Measurements from ENCODE around the gene PIGBOS1. TPM values are rescaled to one million over a fixed set of nuclear protein-coding genes. Genes with fewer than 3 reads are reported as not detected.

The PIGBOS1 gene
- 21.3 to 34.6 TPM (median 24.3 TPM) in 5 replicates for total RNA-seq (2022; extraction: Qiagen RNA extraction; ENCODE audit: low read depth)

GRCh38 chr15:55318588-55319494, at the start of gene PIGBOS1, which contains the start of gene PIGB:
TSS of gene PIGBOS1 (minus strand) at chr15:55319123. CDS start at chr15:55317792, 1,331 bp downstream.
TSS of gene PIGB (plus strand) at chr15:55319222. CDS start at chr15:55319251, 29 bp downstream.

GRCh38 chr15:55289746-55290527, 29.0 kb downstream of the PIGBOS1 start, which contains the start of gene RAB27A:
TSS of gene RAB27A (minus strand) at chr15:55289813. CDS start at chr15:55234934, 54,879 bp downstream.

Other genes with a start within 250 kb of the PIGBOS1 start
- 91.4 to 104 TPM (median 101 TPM) in 5 replicates for gene RSL24D1, start 122.2 kb downstream of the PIGBOS1 start, total RNA-seq (2022; extraction: Qiagen RNA extraction; ENCODE audit: low read depth)
- gene RAB27A, start 29.3 kb downstream of the PIGBOS1 start, total RNA-seq (2022; extraction: Qiagen RNA extraction; ENCODE audit: low read depth), result 9.7 to 12.1 TPM (median 11.0 TPM) in 5 replicates
- gene PIGB, start 99 bp upstream of the PIGBOS1 start, total RNA-seq (2022; extraction: Qiagen RNA extraction; ENCODE audit: low read depth), result 10.7 to 13.7 TPM (median 12.4 TPM) in 5 replicates
- gene CCPG1, start 89.2 kb upstream of the PIGBOS1 start, total RNA-seq (2022; extraction: Qiagen RNA extraction; ENCODE audit: low read depth), result 29.5 to 41.1 TPM (median 36.3 TPM) in 5 replicates
- gene PIERCE2, start 89.4 kb upstream of the PIGBOS1 start, total RNA-seq (2022; extraction: Qiagen RNA extraction; ENCODE audit: low read depth), result 2.5 to 4.0 TPM (median 3.6 TPM) in 5 replicates
- gene DNAAF4, start 189.1 kb upstream of the PIGBOS1 start, total RNA-seq (2022; extraction: Qiagen RNA extraction; ENCODE audit: low read depth), result 7.1 to 12.3 TPM (median 10.0 TPM) in 5 replicates

Measured in A549 treated with GW870086 at 1 μM for 4 hours (cell line).